ENCODE results near the gene SULF2.

SULF2 gene

GRCh38 chr20:47672166-47672565, 113.1 kb downstream of the SULF2 start:
- Histone ChIP-seq H3K4me3 (replicated peaks; ENCODE audit: insufficient read depth, low read length) (no peak overlapping the region), H3K27ac (replicated peaks) (no peak overlapping the region), H3K27me3 (ENCODE audit: insufficient read depth, poor library complexity, severe bottlenecking) (no peaks in the 10 kb centered on the region)
- no peak for TF ChIP-seq GABPA (IDR thresholded peaks at IDR 0.05; ENCODE audit: low read depth)
- TF ChIP-seq POLR2AphosphoS5 (IDR thresholded peaks at IDR 0.05; ENCODE audit: low read depth): no peak
- TF ChIP-seq, protein P1, sequence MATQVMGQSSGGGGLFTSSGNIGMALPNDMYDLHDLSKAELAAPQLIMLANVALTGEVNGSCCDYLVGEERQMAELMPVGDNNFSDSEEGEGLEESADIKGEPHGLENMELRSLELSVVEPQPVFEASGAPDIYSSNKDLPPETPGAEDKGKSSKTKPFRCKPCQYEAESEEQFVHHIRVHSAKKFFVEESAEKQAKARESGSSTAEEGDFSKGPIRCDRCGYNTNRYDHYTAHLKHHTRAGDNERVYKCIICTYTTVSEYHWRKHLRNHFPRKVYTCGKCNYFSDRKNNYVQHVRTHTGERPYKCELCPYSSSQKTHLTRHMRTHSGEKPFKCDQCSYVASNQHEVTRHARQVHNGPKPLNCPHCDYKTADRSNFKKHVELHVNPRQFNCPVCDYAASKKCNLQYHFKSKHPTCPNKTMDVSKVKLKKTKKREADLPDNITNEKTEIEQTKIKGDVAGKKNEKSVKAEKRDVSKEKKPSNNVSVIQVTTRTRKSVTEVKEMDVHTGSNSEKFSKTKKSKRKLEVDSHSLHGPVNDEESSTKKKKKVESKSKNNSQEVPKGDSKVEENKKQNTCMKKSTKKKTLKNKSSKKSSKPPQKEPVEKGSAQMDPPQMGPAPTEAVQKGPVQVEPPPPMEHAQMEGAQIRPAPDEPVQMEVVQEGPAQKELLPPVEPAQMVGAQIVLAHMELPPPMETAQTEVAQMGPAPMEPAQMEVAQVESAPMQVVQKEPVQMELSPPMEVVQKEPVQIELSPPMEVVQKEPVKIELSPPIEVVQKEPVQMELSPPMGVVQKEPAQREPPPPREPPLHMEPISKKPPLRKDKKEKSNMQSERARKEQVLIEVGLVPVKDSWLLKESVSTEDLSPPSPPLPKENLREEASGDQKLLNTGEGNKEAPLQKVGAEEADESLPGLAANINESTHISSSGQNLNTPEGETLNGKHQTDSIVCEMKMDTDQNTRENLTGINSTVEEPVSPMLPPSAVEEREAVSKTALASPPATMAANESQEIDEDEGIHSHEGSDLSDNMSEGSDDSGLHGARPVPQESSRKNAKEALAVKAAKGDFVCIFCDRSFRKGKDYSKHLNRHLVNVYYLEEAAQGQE (IDR thresholded peaks at IDR 0.05; ENCODE audit: insufficient replicate concordance, low read depth): no peak
- TF ChIP-seq CTCF (IDR thresholded peaks at IDR 0.05; ENCODE audit: insufficient read depth, low read length): no peak
- no peak for TF ChIP-seq SPI1 (IDR thresholded peaks at IDR 0.05; ENCODE audit: borderline replicate concordance, low read depth)
- DNase-seq (ENCODE audit: low read depth in 1 of 2, low spot score in 1 of 2): no peak

GRCh38 chr20:47670913-47671312, 114.4 kb downstream of the SULF2 start:
- TF ChIP-seq, protein P1 (IDR thresholded peaks at IDR 0.05; ENCODE audit: insufficient replicate concordance, low read depth): no peak
- no peak for TF ChIP-seq CTCF (IDR thresholded peaks at IDR 0.05; ENCODE audit: insufficient read depth, low read length)
- no peak for TF ChIP-seq GABPA (IDR thresholded peaks at IDR 0.05; ENCODE audit: low read depth)
- no peak for TF ChIP-seq SPI1 (IDR thresholded peaks at IDR 0.05; ENCODE audit: borderline replicate concordance, low read depth)
- TF ChIP-seq POLR2AphosphoS5 (IDR thresholded peaks at IDR 0.05; ENCODE audit: low read depth): no peak
- no peaks in the 10 kb centered on the region for H3K27me3 ChIP-seq (ENCODE audit: insufficient read depth, poor library complexity, severe bottlenecking)
- H3K27ac ChIP-seq (replicated peaks): no peak overlapping the region
- no peak overlapping the region for H3K4me3 ChIP-seq (replicated peaks; ENCODE audit: insufficient read depth, low read length)
- no peak for DNase-seq (ENCODE audit: low read depth in 1 of 2, low spot score in 1 of 2)

DNA sequence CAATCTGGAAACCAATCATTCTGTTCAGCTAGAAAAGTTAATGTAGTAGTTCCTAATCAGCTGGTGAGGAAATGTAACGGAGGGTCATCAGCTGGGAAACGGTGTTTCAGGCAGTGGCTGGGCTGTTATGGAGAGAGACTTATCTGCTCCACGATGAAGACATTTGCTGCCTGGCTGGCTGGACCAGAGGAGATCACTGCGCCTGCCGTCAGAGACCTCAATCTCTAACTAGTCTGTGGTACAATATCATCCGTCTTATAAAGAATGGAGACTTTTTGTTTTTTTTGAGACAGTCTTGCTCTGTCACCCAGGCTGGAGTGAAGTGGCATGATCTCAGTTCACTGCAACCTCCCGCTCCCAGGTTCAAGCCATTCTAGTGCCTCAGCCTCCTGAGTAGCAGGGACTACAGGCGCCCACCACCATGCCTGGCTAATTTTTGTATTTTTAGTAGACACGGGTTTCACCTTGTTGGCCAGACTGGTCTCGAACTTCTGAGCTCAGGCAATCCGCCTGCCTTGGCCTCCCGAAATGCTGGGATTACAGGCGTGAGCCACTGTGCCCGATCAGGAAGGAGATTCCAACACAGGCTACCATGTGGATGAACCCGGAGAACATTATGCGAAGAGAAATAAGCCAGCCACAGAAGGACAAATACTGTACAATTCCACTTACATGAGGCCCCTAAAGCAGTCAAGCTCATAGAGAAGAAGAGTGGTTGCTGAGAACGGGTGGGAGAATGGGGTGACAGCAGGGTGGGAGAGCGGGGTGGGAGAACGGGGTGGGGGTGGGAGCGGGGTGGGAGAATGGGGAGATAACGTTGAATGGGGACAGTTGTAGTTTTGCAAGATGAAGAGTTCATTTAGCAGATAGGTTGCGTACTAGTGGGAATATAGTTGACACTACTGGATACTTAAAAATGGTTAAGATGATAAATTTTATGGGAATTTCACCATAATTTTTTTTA, 115.1 kb downstream of the SULF2 start:
- Histone ChIP-seq H3K27me3 (ENCODE audit: insufficient read depth, poor library complexity, severe bottlenecking) (no peaks in the 10 kb centered on the region), H3K27ac (replicated peaks) (no peak overlapping the region), H3K4me3 (replicated peaks; ENCODE audit: insufficient read depth, low read length) (no peak overlapping the region)
- no peak for DNase-seq (ENCODE audit: low read depth in 1 of 2, low spot score in 1 of 2)
- TF ChIP-seq, protein P1 (IDR thresholded peaks at IDR 0.05; ENCODE audit: insufficient replicate concordance, low read depth): no peak
- no peak for TF ChIP-seq SPI1 (IDR thresholded peaks at IDR 0.05; ENCODE audit: borderline replicate concordance, low read depth)
- no peak for TF ChIP-seq POLR2AphosphoS5 (IDR thresholded peaks at IDR 0.05; ENCODE audit: low read depth)
- TF ChIP-seq CTCF (IDR thresholded peaks at IDR 0.05; ENCODE audit: insufficient read depth, low read length): no peak
- TF ChIP-seq GABPA (IDR thresholded peaks at IDR 0.05; ENCODE audit: low read depth): no peak
